Stimulated activated naive CD8-positive, alpha-beta T cell treated with anti-CD3 and anti-CD28 coated beads, Interleukin-15, Interleukin-2, amounts not matched to agents 100 ng/mL and 50 ng/mL, for 24 hours (primary cell): Measurements from ENCODE around the gene MEIOSIN.

Experiments
- H3K27ac Mint-ChIP-seq: one replicate; pipeline ENCODE4 v1.8.0; 2021; ENCODE audit warnings: mild to moderate bottlenecking, mixed read lengths
- H3K27me3 Mint-ChIP-seq: one replicate; pipeline ENCODE4 v1.8.0; 2021; ENCODE audit warnings: mixed read lengths
- H3K36me3 Mint-ChIP-seq: one replicate; pipeline ENCODE4 v1.8.0; 2021; ENCODE audit warnings: low read depth, mixed read lengths
- H3K4me1 Mint-ChIP-seq: one replicate; pipeline ENCODE4 v1.8.0; 2021; ENCODE audit warnings: low read depth, mixed read lengths
- H3K4me3 Mint-ChIP-seq: one replicate; pipeline ENCODE4 v1.8.0; 2021; ENCODE audit warnings: mild to moderate bottlenecking, mixed read lengths
- H3K9me3 Mint-ChIP-seq: one replicate; pipeline ENCODE4 v1.8.0; 2021; ENCODE audit warnings: mixed read lengths

The MEIOSIN gene

DNA sequence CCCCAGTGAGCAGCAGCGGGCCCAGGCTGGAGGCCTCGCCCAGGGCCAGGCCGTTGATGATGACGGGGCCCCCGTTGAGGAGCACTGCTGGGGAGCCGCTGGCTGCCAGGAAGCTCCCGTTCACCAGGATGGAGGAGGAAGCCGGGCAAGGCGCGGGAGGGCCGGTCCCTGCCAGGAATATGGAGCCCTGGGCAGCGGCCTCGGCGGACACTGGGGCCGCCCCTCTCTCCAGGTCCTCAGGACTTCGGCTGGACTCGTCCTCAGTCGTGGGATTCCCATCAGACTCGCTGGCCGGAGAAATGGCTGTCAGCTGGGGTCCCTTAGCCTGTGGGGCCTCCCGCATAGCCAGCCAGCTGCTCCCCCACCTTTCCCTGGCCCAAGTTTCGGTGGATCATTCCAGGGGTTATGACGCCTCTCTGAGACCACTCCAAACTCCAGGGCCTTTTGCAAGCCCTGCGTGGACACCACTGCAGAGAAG is 33.7 kb downstream of the MEIOSIN start:
- H3K9me3 Mint-ChIP-seq = no peaks in the 10 kb centered on the region
- H3K4me1 Mint-ChIP-seq = peaks cover 15% of the 10 kb centered on the region
- peak overlapping the region; percentile 26 for H3K4me3 Mint-ChIP-seq
- H3K36me3 Mint-ChIP-seq = no peaks in the 10 kb centered on the region
- H3K27ac Mint-ChIP-seq = no peak overlapping the region
- peaks cover 7% of the 10 kb centered on the region for H3K27me3 Mint-ChIP-seq

DNA sequence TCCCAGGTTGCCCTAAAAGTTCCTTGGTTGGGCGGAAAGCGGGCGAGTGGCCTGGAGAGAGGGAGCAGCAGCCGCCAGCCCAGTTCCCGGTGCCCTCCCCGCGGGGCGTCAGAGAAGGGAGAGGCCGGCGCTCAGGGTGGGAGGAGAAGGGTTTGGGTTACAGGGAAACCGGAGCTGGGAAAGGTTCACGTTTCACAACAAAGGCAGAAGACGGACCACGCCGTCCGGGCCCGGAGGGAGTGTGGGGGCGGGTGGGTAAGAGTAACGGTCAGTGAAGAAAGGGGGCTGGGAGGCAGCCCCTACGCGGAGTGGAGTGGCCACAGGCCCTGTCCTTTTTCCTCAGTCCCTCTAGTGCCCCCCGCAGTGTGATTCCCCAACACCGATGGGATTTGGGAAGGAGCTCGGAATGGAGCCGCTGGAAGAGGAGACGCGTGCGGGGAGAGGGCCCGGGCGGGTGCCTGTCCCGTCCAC is 34.2 kb downstream of the MEIOSIN start:
- Mint-ChIP-seq H3K27ac (no peak overlapping the region), H3K36me3 (no peaks in the 10 kb centered on the region), H3K9me3 (no peaks in the 10 kb centered on the region), H3K4me1 (peaks cover 15% of the 10 kb centered on the region), H3K27me3 (peaks cover 12% of the 10 kb centered on the region), H3K4me3 (peak overlapping the region; percentile 26)

DNA sequence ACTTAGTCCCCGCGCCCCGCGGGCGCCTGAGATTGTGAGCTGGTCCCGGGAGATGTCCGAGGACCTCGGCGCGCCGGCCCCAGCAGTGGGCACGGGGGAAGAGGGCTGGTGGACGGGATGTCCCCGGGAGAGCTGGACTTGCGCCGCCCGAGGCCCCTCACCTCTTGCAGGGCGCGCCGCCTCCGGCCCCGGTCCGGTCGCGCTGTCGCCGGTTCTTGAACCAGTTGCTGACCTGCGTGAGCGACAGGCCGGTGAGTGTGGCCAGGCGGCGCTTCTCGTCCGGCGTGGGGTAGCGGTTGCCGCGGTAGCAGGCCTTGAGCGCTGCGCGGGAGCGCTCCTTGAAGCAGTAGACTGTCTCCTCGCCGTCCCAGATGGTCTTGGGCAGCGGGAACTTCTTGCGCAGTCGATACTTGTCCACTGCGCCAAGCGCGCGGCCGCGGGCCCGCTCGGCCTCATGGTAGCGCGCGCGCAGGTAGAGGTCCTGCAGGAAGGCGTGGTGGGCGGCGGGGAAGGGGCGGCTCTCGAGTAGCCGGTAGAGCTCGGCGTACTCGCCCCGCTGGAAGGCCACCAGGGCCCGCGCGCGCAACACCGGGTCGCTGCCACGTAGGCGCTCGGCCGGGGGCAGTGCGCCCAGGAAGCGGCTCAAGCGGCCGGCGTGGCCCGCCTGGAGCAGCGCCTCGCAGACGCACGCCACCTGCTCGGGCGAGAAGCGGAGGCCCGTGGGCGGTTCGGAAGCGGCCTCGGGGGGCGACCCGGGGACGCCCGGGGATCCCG is 34.8 kb downstream of the MEIOSIN start:
- peaks cover 15% of the 10 kb centered on the region for H3K4me1 Mint-ChIP-seq
- no peak overlapping the region for H3K27ac Mint-ChIP-seq
- H3K27me3 Mint-ChIP-seq = peaks cover 12% of the 10 kb centered on the region
- no peaks in the 10 kb centered on the region for H3K9me3 Mint-ChIP-seq
- no peaks in the 10 kb centered on the region for H3K36me3 Mint-ChIP-seq
- peak overlapping the region; percentile 54 for H3K4me3 Mint-ChIP-seq

DNA sequence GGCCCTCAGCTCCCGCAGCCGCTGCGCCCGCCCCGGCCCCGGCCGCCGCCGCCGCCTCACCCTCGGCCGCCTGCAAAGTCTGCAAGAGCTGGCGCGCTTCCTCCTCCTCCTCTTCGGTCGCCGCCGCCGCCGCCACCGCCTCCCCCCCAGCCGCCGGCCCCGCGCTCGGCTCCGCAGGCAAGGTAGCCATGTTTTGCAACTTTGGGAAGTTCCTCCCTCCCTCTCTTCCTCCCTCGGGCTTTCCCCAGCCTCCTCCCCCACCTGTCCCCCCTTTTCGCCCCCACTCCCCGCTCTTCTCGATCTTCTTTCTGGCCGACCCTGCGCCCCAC is 35.4 kb downstream of the MEIOSIN start:
- Mint-ChIP-seq H3K27ac (peak overlapping the region; percentile 45), H3K4me3 (peak overlapping the region; percentile 80), H3K27me3 (peaks cover 12% of the 10 kb centered on the region), H3K4me1 (peaks cover 15% of the 10 kb centered on the region), H3K36me3 (no peaks in the 10 kb centered on the region), H3K9me3 (no peaks in the 10 kb centered on the region)

DNA sequence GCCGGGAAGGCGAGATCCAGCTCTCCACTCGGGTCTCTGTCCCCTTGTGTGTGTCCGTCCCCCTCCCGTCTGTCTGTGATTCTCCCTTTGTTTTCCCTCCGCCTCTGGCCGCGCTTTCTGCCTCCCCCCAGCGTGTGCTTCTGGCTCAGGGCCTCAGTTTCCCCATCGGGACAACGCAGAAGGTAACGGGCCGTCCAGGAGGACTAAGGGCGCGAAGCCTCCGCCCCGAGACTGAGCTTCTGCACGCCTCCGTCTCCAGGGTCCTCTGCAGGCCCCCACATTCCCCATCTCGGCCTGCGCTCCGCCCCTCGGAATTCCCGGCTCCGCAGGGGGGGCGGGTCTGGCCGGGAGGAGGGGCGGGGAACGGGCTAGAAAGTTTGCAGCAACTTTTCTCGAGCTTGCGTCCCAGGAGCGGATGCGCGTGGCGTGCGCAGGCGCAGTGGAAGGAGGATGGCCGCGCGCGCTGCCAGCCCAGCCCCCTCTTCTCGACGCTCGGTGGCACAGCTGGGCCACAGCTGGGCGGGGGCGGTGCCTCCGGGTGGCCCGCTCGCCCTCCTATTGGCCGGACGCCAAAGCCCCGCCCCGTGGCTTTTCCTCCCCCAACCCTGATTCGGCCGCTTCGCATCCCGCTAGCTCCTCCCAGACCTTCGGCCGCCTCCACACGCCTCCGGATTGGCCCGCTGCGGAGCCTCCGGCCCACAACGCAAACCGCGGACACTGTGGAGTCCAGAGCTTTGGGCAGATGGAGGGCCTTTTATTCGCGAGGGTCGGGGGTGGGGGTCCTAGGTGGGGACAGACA is 35.9 kb downstream of the MEIOSIN start, which contains the start of gene SIX5:
Gene SIX5 (minus strand): TSS at position 269 of the 799 bp plus-strand sequence. CDS start 408 bp downstream, outside the sequence.
- peaks cover 15% of the 10 kb centered on the region for H3K4me1 Mint-ChIP-seq
- H3K27me3 Mint-ChIP-seq = peaks cover 12% of the 10 kb centered on the region
- H3K27ac Mint-ChIP-seq = peak within 1 kb of the TSS; percentile 65
- peak within 1 kb of the TSS; percentile 80 for H3K4me3 Mint-ChIP-seq
- no peaks in the 10 kb centered on the region for H3K36me3 Mint-ChIP-seq
- no peaks in the 10 kb centered on the region for H3K9me3 Mint-ChIP-seq

DNA sequence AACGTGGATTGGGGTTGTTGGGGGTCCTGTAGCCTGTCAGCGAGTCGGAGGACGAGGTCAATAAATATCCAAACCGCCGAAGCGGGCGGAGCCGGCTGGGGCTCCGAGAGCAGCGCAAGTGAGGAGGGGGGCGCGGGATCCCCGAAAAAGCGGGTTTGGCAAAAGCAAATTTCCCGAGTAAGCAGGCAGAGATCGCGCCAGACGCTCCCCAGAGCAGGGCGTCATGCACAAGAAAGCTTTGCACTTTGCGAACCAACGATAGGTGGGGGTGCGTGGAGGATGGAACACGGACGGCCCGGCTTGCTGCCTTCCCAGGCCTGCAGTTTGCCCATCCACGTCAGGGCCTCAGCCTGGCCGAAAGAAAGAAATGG is 36.6 kb downstream of the MEIOSIN start:
- Mint-ChIP-seq H3K9me3 (no peaks in the 10 kb centered on the region), H3K27ac (peak overlapping the region; percentile 65), H3K4me1 (peaks cover 15% of the 10 kb centered on the region), H3K27me3 (peaks cover 9% of the 10 kb centered on the region), H3K36me3 (no peaks in the 10 kb centered on the region), H3K4me3 (peak overlapping the region; percentile 80)

DNA sequence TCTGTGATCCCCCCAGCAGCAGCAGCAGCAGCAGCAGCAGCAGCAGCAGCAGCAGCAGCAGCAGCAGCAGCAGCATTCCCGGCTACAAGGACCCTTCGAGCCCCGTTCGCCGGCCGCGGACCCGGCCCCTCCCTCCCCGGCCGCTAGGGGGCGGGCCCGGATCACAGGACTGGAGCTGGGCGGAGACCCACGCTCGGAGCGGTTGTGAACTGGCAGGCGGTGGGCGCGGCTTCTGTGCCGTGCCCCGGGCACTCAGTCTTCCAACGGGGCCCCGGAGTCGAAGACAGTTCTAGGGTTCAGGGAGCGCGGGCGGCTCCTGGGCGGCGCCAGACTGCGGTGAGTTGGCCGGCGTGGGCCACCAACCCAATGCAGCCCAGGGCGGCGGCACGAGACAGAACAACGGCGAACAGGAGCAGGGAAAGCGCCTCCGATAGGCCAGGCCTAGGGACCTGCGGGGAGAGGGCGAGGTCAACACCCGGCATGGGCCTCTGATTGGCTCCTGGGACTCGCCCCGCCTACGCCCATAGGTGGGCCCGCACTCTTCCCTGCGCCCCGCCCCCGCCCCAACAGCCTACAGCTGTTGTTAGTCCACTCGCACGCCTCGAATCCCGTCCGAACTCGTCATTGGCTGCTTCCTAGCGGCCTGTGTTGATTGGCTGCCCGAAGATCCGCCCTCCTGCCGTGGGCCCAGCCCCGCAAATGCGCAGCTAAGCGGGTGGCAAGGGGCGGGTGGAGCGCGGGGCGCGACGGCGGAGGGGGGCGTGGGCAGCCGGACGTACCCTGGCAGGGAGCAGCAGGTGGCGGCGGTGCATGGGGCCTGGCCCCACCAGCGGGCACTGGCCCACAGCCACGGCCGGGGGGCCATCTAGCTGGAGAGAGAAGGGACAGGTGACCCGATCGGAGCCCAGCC is 37.2 kb downstream of the MEIOSIN start:
- Mint-ChIP-seq H3K9me3 (no peaks in the 10 kb centered on the region), H3K36me3 (no peaks in the 10 kb centered on the region), H3K27ac (peak overlapping the region; percentile 65), H3K4me3 (peak overlapping the region; percentile 80), H3K27me3 (peaks cover 5% of the 10 kb centered on the region), H3K4me1 (peaks cover 15% of the 10 kb centered on the region)

DNA sequence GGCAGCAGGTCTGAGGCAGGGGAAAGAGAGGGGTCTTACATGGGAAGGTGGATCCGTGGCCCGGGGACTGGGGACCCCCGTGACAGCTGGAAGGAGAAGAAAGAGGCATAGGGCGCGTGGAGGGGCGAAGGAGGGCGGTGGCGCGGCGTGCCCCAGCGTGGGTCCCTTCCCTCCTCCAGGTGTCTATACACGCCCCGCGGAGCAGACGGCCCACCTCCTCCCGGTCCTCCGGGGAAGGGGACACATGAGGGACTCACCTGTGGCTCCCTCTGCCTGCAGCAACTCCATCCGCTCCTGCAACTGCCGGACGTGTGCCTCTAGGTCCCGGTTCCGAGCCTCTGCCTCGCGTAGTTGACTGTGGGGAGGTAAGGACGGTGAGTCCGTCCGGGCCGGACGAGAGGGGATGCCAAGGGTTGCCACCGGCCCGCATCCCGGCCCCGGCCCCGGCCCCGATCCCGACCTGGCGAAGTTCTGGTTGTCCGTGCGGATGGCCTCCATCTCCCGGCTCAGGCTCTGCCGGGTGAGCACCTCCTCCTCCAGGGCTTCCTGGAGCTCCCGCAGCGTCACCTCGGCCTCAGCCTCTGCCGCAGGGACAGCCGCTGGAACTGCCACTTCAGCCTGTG is 38.2 kb downstream of the MEIOSIN start:
- H3K4me1 Mint-ChIP-seq = peaks cover 15% of the 10 kb centered on the region
- no peak overlapping the region for H3K4me3 Mint-ChIP-seq
- H3K27me3 Mint-ChIP-seq = peaks cover 5% of the 10 kb centered on the region
- H3K9me3 Mint-ChIP-seq = no peaks in the 10 kb centered on the region
- H3K27ac Mint-ChIP-seq = no peak overlapping the region
- peaks cover under 1% of the 10 kb centered on the region for H3K36me3 Mint-ChIP-seq

DNA sequence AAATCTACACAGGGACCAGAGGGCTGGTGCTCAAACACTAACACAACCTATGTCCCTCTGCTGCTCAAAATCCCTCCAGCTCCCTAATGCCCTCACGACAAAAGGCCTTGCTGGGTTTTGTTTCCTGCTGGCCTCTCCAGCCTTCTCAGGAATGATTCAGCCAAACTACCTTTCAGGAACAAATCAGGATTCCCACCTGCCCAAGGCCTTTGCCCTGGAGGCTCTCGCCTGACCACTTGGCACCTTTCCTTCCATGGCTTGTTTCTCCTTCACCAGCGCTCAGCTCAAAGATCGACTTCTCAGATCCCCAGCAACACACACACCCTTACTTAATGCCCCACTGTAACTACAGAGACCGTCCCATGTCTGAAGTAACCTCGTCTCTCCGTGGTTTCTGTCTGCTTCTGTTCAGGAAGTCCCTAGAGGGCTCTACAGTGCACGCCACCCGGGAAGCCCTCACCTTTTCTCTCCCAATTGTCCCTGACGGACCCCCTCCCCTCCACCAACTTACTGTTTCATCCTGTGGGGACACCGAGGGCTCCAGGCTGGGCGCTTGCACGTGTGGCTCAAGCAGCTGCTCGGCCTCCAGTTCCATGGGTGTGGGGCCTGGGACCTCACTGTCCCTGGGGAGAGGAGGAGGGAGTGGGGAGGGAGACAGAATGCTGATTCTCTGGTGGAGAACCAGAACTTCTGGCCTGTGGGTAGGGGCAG is 39.0 kb downstream of the MEIOSIN start:
- Mint-ChIP-seq H3K27ac (no peak overlapping the region), H3K36me3 (peaks cover 8% of the 10 kb centered on the region), H3K4me1 (peaks cover 15% of the 10 kb centered on the region), H3K27me3 (peaks cover 5% of the 10 kb centered on the region), H3K9me3 (no peaks in the 10 kb centered on the region), H3K4me3 (no peak overlapping the region)

DNA sequence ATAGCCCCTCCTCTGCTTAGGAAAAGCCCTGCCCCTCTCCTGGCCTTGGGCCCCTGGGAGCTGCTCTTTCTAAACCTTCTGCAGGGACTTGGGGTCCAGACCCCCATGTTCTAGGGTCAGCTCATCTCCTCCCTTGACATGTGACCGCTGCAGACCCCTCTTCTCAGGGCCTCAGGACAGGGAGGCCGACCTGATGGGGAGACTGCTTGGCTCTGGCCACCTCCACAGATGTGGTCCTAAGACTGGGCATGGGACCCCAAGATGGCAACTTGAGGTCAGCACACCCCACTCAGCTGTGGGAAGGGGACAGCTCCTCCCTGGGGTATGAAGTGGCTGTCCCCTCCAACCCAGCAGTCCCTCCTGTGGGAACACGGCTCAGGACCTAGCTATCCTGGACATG is 39.7 kb downstream of the MEIOSIN start:
- Mint-ChIP-seq H3K27me3 (peaks cover 5% of the 10 kb centered on the region), H3K4me3 (no peak overlapping the region), H3K9me3 (no peaks in the 10 kb centered on the region), H3K36me3 (peaks cover 13% of the 10 kb centered on the region), H3K27ac (no peak overlapping the region), H3K4me1 (peaks cover 14% of the 10 kb centered on the region)

DNA sequence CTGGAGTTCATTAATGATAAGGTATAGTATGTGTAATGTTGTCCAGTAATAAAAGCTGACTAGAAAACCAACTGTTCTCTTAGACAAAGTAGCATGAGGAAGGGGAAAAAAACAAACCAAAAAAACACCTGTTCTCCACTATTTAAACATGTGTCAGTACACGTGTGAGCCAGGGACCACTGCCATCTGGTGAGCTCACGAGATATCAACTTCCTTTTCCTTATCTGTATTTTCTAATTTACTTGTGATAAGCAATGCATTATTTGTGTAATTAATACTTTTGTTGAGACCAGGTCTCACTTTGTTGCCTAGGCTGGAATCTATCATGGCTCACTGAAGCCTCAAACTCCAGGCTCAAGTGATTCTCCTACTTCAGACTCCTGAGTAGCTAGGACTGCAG is 40.1 kb downstream of the MEIOSIN start:
- peaks cover 14% of the 10 kb centered on the region for H3K36me3 Mint-ChIP-seq
- H3K4me1 Mint-ChIP-seq = peaks cover 14% of the 10 kb centered on the region
- H3K27me3 Mint-ChIP-seq = peaks cover 5% of the 10 kb centered on the region
- H3K9me3 Mint-ChIP-seq = no peaks in the 10 kb centered on the region
- H3K4me3 Mint-ChIP-seq = no peak overlapping the region
- H3K27ac Mint-ChIP-seq = no peak overlapping the region

DNA sequence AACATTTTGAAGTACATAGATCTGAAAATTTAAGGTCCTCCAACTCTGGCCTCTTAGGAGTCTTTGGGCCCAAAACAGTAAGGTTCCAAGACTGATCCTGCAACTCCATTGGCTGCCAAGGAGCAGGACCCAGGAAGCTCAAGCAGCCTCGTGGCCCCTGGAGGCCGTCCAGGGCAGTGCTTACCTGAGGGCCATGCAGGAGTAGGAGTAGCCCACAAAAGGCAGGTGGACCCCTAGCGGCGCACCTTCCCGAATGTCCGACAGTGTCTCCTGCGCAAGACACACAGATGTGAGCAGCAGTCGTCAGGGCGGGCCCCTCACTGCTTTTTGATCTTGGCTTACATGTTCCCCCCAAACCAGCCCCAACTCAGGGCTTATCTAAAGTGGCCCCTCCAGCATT is 41.5 kb downstream of the MEIOSIN start:
- Mint-ChIP-seq H3K36me3 (peaks cover 19% of the 10 kb centered on the region), H3K27me3 (peaks cover 14% of the 10 kb centered on the region), H3K9me3 (no peaks in the 10 kb centered on the region), H3K4me3 (no peak overlapping the region), H3K4me1 (peaks cover 21% of the 10 kb centered on the region), H3K27ac (no peak overlapping the region)

DNA sequence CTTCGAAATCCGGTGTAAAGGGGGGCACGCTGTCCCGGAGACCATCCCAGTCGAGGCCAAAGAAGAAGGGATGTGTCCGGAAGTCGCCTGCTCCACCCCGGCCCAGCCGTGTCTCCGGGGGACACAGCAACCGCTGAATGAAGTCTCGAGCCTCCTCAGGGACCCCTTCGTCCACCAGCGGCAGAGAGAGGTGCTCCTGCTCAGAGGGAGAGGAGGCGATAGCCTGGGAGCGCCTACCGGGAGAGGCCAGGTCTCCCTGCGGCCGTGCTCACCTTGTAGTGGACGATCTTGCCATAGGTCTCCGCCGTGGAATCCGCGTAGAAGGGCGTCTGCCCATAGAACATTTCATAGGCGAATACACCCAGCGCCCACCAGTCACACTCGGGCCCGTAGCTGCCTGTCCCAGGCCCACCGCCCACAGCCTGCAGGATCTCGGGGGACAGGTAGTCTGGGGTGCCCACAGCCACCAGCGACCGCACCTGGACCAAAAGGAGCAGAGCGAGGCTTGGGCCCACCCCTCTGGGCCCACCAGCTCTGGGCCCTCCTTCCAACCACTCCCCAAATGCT is 44.2 kb downstream of the MEIOSIN start:
- Mint-ChIP-seq H3K27me3 (peaks cover 14% of the 10 kb centered on the region), H3K36me3 (peaks cover 19% of the 10 kb centered on the region), H3K27ac (no peak overlapping the region), H3K4me1 (peaks cover 20% of the 10 kb centered on the region), H3K9me3 (no peaks in the 10 kb centered on the region), H3K4me3 (no peak overlapping the region)
